OCI-LY1 (cell line): ENCODE data around the gene EBI3.

Experiments
- H2AFZ ChIP-seq: fragments of 200-600 bp; sonication (generic), shearing (Covaris generic); 2 replicates; pipeline ENCODE4 v1.6.0; 2014; ENCODE audit warnings: antibody characterized with exemption, mild to moderate bottlenecking, low read length
- H3F3A ChIP-seq: fragments of 200-600 bp; sonication (generic), shearing (Covaris generic); 2 replicates; pipeline ENCODE4 v1.6.0; 2014; ENCODE audit warnings: mild to moderate bottlenecking, antibody characterized with exemption, low read length, moderate library complexity; ENCODE audit not compliant: insufficient read depth
- H3K27ac ChIP-seq: fragments of 200-600 bp; sonication (generic); 2 replicates; pipeline ENCODE4 v1.5.1; 2014; ENCODE audit warnings: low read length, mixed run types, mild to moderate bottlenecking, low read depth; ENCODE audit not compliant: poor library complexity, severe bottlenecking
- H3K27me3 ChIP-seq: fragments of 200-600 bp; sonication (generic); 2 replicates; pipeline ENCODE4 v1.6.0; 2014; ENCODE audit warnings: antibody characterized with exemption, mild to moderate bottlenecking, low read length, moderate library complexity; ENCODE audit not compliant: insufficient read depth
- H3K36me3 ChIP-seq: fragments of 200-600 bp; sonication (generic); 2 replicates; pipeline ENCODE4 v1.6.1; 2014; ENCODE audit warnings: mild to moderate bottlenecking, antibody characterized with exemption, low read length, moderate library complexity, mixed read lengths; ENCODE audit not compliant: insufficient read depth
- H3K4me1 ChIP-seq: fragments of 200-600 bp; sonication (generic); 2 replicates; pipeline ENCODE4 v1.5.1; 2014; ENCODE audit warnings: mild to moderate bottlenecking, low read length, moderate library complexity; ENCODE audit not compliant: insufficient read depth, severe bottlenecking
- H3K4me2 ChIP-seq: fragments of 200-600 bp; sonication (generic), shearing (Covaris generic); 2 replicates; pipeline ENCODE4 v1.6.1; 2014; ENCODE audit warnings: low read length
- H3K4me3 ChIP-seq: fragments of 200-600 bp; sonication (generic); 2 replicates; pipeline ENCODE4 v1.5.1; 2014; ENCODE audit warnings: low read length, low read depth, mild to moderate bottlenecking, mixed read lengths; ENCODE audit not compliant: poor library complexity, severe bottlenecking
- H3K79me2 ChIP-seq: fragments of 200-600 bp; shearing (Covaris generic); 2 replicates; pipeline ENCODE4 v1.6.1; 2016; ENCODE audit warnings: mixed run types, low read length, mixed read lengths; ENCODE audit not compliant: insufficient read depth
- H3K9ac ChIP-seq: fragments of 200-600 bp; sonication (generic), shearing (Covaris generic); 2 replicates; pipeline ENCODE4 v1.6.1; 2014; ENCODE audit warnings: mild to moderate bottlenecking, low read length, mixed read lengths
- H3K9me2 ChIP-seq: fragments of 200-600 bp; sonication (generic), shearing (Covaris generic); 2 replicates; pipeline ENCODE4 v1.6.1; 2014; ENCODE audit warnings: low read depth, mild to moderate bottlenecking, low read length, mixed read lengths
- H3K9me3 ChIP-seq: fragments of 200-600 bp; shearing (Covaris generic); 2 replicates; pipeline ENCODE4 v1.6.1; 2014; ENCODE audit warnings: low read length, mixed read lengths
- H4K20me1 ChIP-seq: fragments of 200-600 bp; sonication (generic), shearing (Covaris generic); 2 replicates; pipeline ENCODE4 v1.6.0; 2016; ENCODE audit warnings: mild to moderate bottlenecking, low read length; ENCODE audit not compliant: insufficient read depth
- EZH2 ChIP-seq: fragments of 200-600 bp; sonication (generic), shearing (Covaris generic); IDR thresholded peaks from 2 replicates; pipeline ENCODE4 v1.8.0; 2017; ENCODE audit warnings: borderline replicate concordance, mixed run types, mild to moderate bottlenecking, antibody characterized with exemption, low read length, moderate library complexity, mixed read lengths
- TF ChIP-seq, protein P1 (sequence below): fragments of 200-600 bp; sonication (generic), shearing (Covaris generic); IDR thresholded peaks from 2 replicates; pipeline ENCODE4 v1.5.1; 2017; ENCODE audit warnings: mild to moderate bottlenecking, antibody characterized with exemption, low read length, moderate library complexity, mixed read lengths

The EBI3 gene

DNA sequence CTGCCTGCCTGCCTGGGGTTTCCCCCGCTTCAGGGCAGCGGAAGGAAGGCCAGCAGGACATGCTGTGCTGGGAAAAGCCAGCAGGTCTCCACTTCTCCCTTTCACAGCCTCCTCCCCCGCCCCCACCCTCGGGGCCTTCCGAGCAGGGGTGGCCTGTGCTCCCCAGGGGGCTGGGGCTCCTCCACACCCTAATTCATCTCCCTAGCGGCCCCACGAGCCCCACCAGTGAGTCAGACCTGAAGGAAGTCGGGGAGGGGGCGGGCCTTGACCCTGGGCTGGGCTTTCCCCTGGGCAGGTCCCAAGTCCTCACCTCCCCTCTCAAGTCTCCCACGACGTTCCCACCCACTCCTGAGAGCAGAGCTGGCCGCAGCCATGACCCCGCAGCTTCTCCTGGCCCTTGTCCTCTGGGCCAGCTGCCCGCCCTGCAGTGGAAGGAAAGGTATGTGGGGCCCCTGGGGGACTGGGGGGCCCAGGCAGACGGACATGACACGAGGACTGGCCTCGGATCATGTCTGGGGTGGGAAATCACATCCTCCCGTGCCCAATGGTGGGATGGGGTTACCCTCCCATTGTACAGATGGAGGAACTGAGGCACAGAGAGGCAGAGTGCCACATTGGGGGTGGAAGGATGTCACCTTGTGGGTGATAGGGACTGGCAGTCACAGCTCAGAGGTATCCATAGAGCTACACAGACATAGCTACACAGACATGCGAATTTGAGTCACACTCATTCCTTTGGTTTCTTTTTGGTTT lies at the start of gene EBI3:
TSS of gene EBI3 (plus strand) at position 345 of the 753 bp plus-strand sequence. CDS start at position 373, 28 bp downstream.
- no peaks in the 10 kb centered on the region for H3K79me2 ChIP-seq
- no peaks in the 10 kb centered on the region for H3F3A ChIP-seq
- H3K4me1 ChIP-seq, result no peaks in the 10 kb centered on the region
- no peak within 1 kb of the TSS for H3K27ac ChIP-seq
- no peaks in the 10 kb centered on the region for H4K20me1 ChIP-seq
- no peaks in the 10 kb centered on the region for H3K9me2 ChIP-seq
- no peak within 1 kb of the TSS for H3K9ac ChIP-seq
- H3K4me2 ChIP-seq, result no peak within 1 kb of the TSS
- no peaks in the 10 kb centered on the region for H3K36me3 ChIP-seq
- TF ChIP-seq, protein P1, sequence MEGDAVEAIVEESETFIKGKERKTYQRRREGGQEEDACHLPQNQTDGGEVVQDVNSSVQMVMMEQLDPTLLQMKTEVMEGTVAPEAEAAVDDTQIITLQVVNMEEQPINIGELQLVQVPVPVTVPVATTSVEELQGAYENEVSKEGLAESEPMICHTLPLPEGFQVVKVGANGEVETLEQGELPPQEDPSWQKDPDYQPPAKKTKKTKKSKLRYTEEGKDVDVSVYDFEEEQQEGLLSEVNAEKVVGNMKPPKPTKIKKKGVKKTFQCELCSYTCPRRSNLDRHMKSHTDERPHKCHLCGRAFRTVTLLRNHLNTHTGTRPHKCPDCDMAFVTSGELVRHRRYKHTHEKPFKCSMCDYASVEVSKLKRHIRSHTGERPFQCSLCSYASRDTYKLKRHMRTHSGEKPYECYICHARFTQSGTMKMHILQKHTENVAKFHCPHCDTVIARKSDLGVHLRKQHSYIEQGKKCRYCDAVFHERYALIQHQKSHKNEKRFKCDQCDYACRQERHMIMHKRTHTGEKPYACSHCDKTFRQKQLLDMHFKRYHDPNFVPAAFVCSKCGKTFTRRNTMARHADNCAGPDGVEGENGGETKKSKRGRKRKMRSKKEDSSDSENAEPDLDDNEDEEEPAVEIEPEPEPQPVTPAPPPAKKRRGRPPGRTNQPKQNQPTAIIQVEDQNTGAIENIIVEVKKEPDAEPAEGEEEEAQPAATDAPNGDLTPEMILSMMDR, result no peak
- no peak for TF ChIP-seq EZH2
- H3K9me3 ChIP-seq, result no peaks in the 10 kb centered on the region
- H2AFZ ChIP-seq, result no peak within 1 kb of the TSS
- H3K27me3 ChIP-seq, result no peaks in the 10 kb centered on the region; the same call in 1 of the 2 replicates
- no peak within 1 kb of the TSS for H3K4me3 ChIP-seq

DNA sequence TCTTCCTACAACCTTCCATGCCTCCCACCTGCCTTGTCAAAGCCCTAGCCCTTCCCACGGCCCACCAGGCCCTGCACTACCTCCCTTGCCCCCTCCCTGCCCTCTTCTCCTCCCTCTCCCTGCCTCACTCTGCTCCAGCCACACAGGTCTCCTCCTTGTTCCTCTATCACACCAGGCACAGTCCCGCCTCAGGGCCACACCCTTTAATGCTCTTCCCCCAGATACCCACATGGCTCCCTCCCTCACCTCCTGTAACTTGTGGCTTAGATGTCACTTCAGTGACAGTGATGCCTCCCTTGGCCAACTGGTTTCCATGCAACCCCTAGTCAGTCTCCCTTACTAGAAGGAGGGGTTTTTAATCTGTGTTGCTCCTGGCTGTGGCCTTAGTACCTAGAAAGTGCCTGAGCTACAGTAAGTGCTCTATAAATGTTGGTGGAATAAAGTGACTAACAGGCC lies 48.2 kb upstream of the EBI3 start:
- TF ChIP-seq, protein P1, result no peak
- TF ChIP-seq EZH2, result no peak
- H3K36me3 ChIP-seq, result no peaks in the 10 kb centered on the region
- no peaks in the 10 kb centered on the region for H3F3A ChIP-seq
- no peak overlapping the region for H2AFZ ChIP-seq
- no peaks in the 10 kb centered on the region for H3K79me2 ChIP-seq
- no peaks in the 10 kb centered on the region for H3K9me3 ChIP-seq
- no peaks in the 10 kb centered on the region for H4K20me1 ChIP-seq
- H3K4me2 ChIP-seq, result peak overlapping the region; percentile 99
- H3K4me1 ChIP-seq, result peaks cover 37% of the 10 kb centered on the region
- no peaks in the 10 kb centered on the region for H3K9me2 ChIP-seq
- no peaks in the 10 kb centered on the region for H3K27me3 ChIP-seq
- peak overlapping the region; percentile 75 for H3K27ac ChIP-seq
- H3K9ac ChIP-seq, result no peak overlapping the region; the same call in 1 of the 2 replicates
- H3K4me3 ChIP-seq, result peak overlapping the region; percentile 98

DNA sequence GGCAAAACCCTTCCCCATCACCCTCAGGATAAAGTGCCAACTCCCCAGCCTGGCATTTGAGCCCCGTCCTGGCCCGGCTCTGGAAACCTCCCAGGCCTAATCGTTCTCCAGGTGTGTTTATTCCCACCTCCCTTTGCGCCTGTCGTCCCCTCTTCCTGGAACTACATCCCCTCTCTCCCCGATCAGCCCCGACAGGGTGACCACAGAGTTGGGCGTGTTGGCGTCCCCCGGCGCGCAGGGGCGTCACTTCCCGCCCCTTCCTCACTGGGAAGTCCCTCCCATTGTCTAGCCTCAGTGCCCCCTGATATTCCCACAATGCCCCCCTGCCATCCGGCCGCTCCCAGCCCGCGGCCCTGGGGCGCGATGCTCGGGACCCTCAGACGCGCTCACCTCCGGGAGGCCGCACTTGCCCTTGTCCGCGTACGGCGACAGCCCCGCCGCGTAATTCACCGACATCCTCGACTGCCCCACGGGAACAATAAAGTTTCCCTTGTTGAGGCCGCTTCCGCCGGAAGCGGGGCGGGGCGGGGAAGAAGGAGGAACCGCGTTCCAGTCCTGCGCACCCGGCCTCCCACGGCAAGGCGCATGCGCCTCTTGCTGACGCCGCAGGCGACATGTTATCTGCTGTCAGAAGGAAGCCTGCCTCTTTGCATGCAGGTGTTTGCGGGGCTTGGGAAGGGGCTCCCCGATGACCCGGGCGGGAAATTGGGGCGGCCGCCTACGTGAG lies 47.1 kb upstream of the EBI3 start, which contains the start of the genes ANKRD24 and SIRT6:
TSS of gene ANKRD24 (plus strand) at position 606 of the 727 bp plus-strand sequence. CDS start 3,737 bp downstream, outside the sequence.
TSS of gene SIRT6 (minus strand) at position 480 of the 727 bp plus-strand sequence. CDS start at position 456, 24 bp downstream.
- Histone ChIP-seq H4K20me1 (no peaks in the 10 kb centered on the region), H3K27ac (peak within 1 kb of the TSS; percentile 75), H3K9ac (peak within 1 kb of the TSS; percentile 98), H3K9me3 (no peaks in the 10 kb centered on the region), H3K4me3 (peak within 1 kb of the TSS; percentile 98), H3K4me1 (peaks cover 37% of the 10 kb centered on the region), H2AFZ (no peak within 1 kb of the TSS), H3K79me2 (no peaks in the 10 kb centered on the region), H3F3A (no peaks in the 10 kb centered on the region), H3K4me2 (peak within 1 kb of the TSS; percentile 99), H3K27me3 (no peaks in the 10 kb centered on the region), H3K36me3 (no peaks in the 10 kb centered on the region), H3K9me2 (no peaks in the 10 kb centered on the region)
- no peak for TF ChIP-seq EZH2
- TF ChIP-seq, protein P1, result no peak
